Choroid plexus epithelial cell (primary cell): ENCODE data around the gene FOXE1.

Source experiments
- DNase-seq: peaks from one replicate; pipeline ENCODE4 v3.0.0-alpha.2; 2010; ENCODE audit warnings: low read depth
- H3K4me3 ChIP-seq: 2 replicates; pipeline ENCODE4 v1.5.1; 2011; ENCODE audit warnings: low read depth, mild to moderate bottlenecking, control low read depth, low read length, moderate library complexity
- CTCF ChIP-seq: conservative IDR thresholded peaks from 2 replicates; pipeline ENCODE4 v1.5.1; 2011; ENCODE audit warnings: low read depth, mild to moderate bottlenecking, control low read depth, inconsistent platforms, low read length, moderate library complexity

FOXE1 gene

GRCh38 chr9:97855899-97856298, 2.9 kb downstream of the FOXE1 start:
- TF ChIP-seq CTCF: no peak
- no peak overlapping the region for H3K4me3 ChIP-seq
- no peak for DNase-seq

- no peak for DNase-seq
- TF ChIP-seq CTCF: no peak
- H3K4me3 ChIP-seq: no peak overlapping the region
Measured at GRCh38 chr9:97856857-97857605, 4.0 kb downstream of the FOXE1 start.

GRCh38 chr9:97857606-97858392, 4.8 kb downstream of the FOXE1 start:
- DNase-seq: no peak
- no peak for TF ChIP-seq CTCF
- no peak overlapping the region for H3K4me3 ChIP-seq

GRCh38 chr9:97858393-97858713, 5.3 kb downstream of the FOXE1 start:
- DNase-seq: no peak
- TF ChIP-seq CTCF: no peak
- H3K4me3 ChIP-seq: no peak overlapping the region

- TF ChIP-seq CTCF: no peak
- H3K4me3 ChIP-seq: no peak overlapping the region
- no peak for DNase-seq
Measured at GRCh38 chr9:97858826-97859225, 5.8 kb downstream of the FOXE1 start.

GRCh38 chr9:97859346-97859745, 6.3 kb downstream of the FOXE1 start:
- TF ChIP-seq CTCF: no peak
- H3K4me3 ChIP-seq: no peak overlapping the region

More at GRCh38 chr9:97859346-97859745, 6.3 kb downstream of the FOXE1 start:
- DNase-seq: no peak
